MG63 (cell line): ENCODE measurements around the gene ST6GALNAC5. TPM values are rescaled to one million over a fixed set of nuclear protein-coding genes. Genes with fewer than 3 reads are reported as not detected.

Experiments
- DNase-seq: peaks from one replicate; pipeline ENCODE4 v3.0.0-alpha.2; 2020
- H3K27me3 ChIP-seq: fragments of 250-450 bp; sonication (Bioruptor Pico); 2 replicates; pipeline ENCODE4 v1.5.1; 2020; ENCODE audit warnings: mild to moderate bottlenecking, moderate library complexity
- H3K36me3 ChIP-seq: fragments of 250-450 bp; sonication (Bioruptor Pico); 2 replicates; pipeline ENCODE4 v1.5.1; 2020; ENCODE audit warnings: mild to moderate bottlenecking, moderate library complexity
- H3K4me3 ChIP-seq: fragments of 250-450 bp; sonication (Bioruptor Pico); 2 replicates; pipeline ENCODE4 v1.5.1; 2020; ENCODE audit warnings: mild to moderate bottlenecking, moderate library complexity
- H3K9me3 ChIP-seq: fragments of 250-450 bp; sonication (Bioruptor Pico); 2 replicates; pipeline ENCODE4 v1.5.1; 2020; ENCODE audit warnings: mild to moderate bottlenecking, moderate library complexity
- total RNA-seq: library from RNA; depleted of rRNA; stranded (reverse); fragments of >200 nt; shearing (Covaris generic); gene quantifications from 2 replicates; pipeline ENCODE4 v1.2.3, GENCODE V29; 2014; ENCODE audit warnings: low replicate concordance

ST6GALNAC5 gene
- total RNA-seq, 1 experiment from 2014 or later = 0.46 TPM

- no peak for DNase-seq
- Histone ChIP-seq H3K4me3 (no peak overlapping the region), H3K27me3 (no peaks in the 10 kb centered on the region), H3K36me3 (no peaks in the 10 kb centered on the region), H3K9me3 (no peaks in the 10 kb centered on the region)
Observed at GRCh38 chr1:77015748-77016341, 148.6 kb downstream of the ST6GALNAC5 start.

GRCh38 chr1:77016386-77016985, 149.2 kb downstream of the ST6GALNAC5 start:
- no peak for DNase-seq
- no peak overlapping the region for H3K4me3 ChIP-seq
- H3K36me3 ChIP-seq = no peaks in the 10 kb centered on the region
- H3K27me3 ChIP-seq = no peaks in the 10 kb centered on the region
- no peaks in the 10 kb centered on the region for H3K9me3 ChIP-seq

- no peaks in the 10 kb centered on the region for H3K27me3 ChIP-seq
- no peak overlapping the region for H3K4me3 ChIP-seq
- DNase-seq = no peak
- no peaks in the 10 kb centered on the region for H3K36me3 ChIP-seq
- H3K9me3 ChIP-seq = no peaks in the 10 kb centered on the region
Observed at GRCh38 chr1:77018311-77018710, 151.0 kb downstream of the ST6GALNAC5 start.

- DNase-seq = no peak
- Histone ChIP-seq H3K4me3 (no peak overlapping the region), H3K27me3 (no peaks in the 10 kb centered on the region), H3K9me3 (no peaks in the 10 kb centered on the region), H3K36me3 (no peaks in the 10 kb centered on the region)
Observed at GRCh38 chr1:77018761-77019160, 151.5 kb downstream of the ST6GALNAC5 start.

GRCh38 chr1:77021732-77022131, 154.5 kb downstream of the ST6GALNAC5 start:
- Histone ChIP-seq H3K27me3 (no peaks in the 10 kb centered on the region), H3K36me3 (no peaks in the 10 kb centered on the region), H3K9me3 (no peaks in the 10 kb centered on the region), H3K4me3 (no peak overlapping the region)
- DNase-seq = no peak

GRCh38 chr1:77024500-77024899, 157.2 kb downstream of the ST6GALNAC5 start:
- Histone ChIP-seq H3K9me3 (no peaks in the 10 kb centered on the region), H3K27me3 (no peaks in the 10 kb centered on the region)
- DNase-seq = no peak

GRCh38 chr1:77025599-77025998, 158.3 kb downstream of the ST6GALNAC5 start:
- Histone ChIP-seq H3K36me3 (no peaks in the 10 kb centered on the region), H3K4me3 (no peak overlapping the region), H3K9me3 (no peaks in the 10 kb centered on the region), H3K27me3 (no peaks in the 10 kb centered on the region)
- DNase-seq = no peak

More at GRCh38 chr1:77024500-77024899, 157.2 kb downstream of the ST6GALNAC5 start:
- Histone ChIP-seq H3K4me3 (no peak overlapping the region), H3K36me3 (no peaks in the 10 kb centered on the region)

GRCh38 chr1:77026135-77026534, 158.9 kb downstream of the ST6GALNAC5 start:
- no peak for DNase-seq
- Histone ChIP-seq H3K4me3 (no peak overlapping the region), H3K27me3 (no peaks in the 10 kb centered on the region), H3K36me3 (no peaks in the 10 kb centered on the region), H3K9me3 (no peaks in the 10 kb centered on the region)

- Histone ChIP-seq H3K36me3 (no peaks in the 10 kb centered on the region), H3K9me3 (no peaks in the 10 kb centered on the region), H3K4me3 (no peak overlapping the region), H3K27me3 (no peaks in the 10 kb centered on the region)
- no peak for DNase-seq
Observed at GRCh38 chr1:77026640-77027039, 159.4 kb downstream of the ST6GALNAC5 start.

GRCh38 chr1:77027847-77028246, 160.6 kb downstream of the ST6GALNAC5 start:
- no peak overlapping the region for H3K4me3 ChIP-seq
- H3K36me3 ChIP-seq = no peaks in the 10 kb centered on the region
- no peak for DNase-seq
- H3K27me3 ChIP-seq = no peaks in the 10 kb centered on the region
- no peaks in the 10 kb centered on the region for H3K9me3 ChIP-seq

- Histone ChIP-seq H3K27me3 (no peaks in the 10 kb centered on the region), H3K36me3 (no peaks in the 10 kb centered on the region), H3K9me3 (no peaks in the 10 kb centered on the region), H3K4me3 (no peak overlapping the region)
- peak; percentile 57 for DNase-seq
Observed at GRCh38 chr1:77030401-77031105, 163.3 kb downstream of the ST6GALNAC5 start.

- H3K4me3 ChIP-seq = no peak overlapping the region
- no peaks in the 10 kb centered on the region for H3K9me3 ChIP-seq
- H3K36me3 ChIP-seq = no peaks in the 10 kb centered on the region
- peak; percentile 78 for DNase-seq
- no peaks in the 10 kb centered on the region for H3K27me3 ChIP-seq
Observed at GRCh38 chr1:77031106-77031662, 163.9 kb downstream of the ST6GALNAC5 start.

GRCh38 chr1:77036560-77036959, 169.3 kb downstream of the ST6GALNAC5 start:
- H3K27me3 ChIP-seq = no peaks in the 10 kb centered on the region
- H3K9me3 ChIP-seq = no peaks in the 10 kb centered on the region; the same call in 1 of the 2 replicates
- peaks cover 3% of the 10 kb centered on the region; the same call in 1 of the 2 replicates for H3K36me3 ChIP-seq
- DNase-seq = peak; percentile 10
- no peak overlapping the region for H3K4me3 ChIP-seq

GRCh38 chr1:77037038-77037437, 169.8 kb downstream of the ST6GALNAC5 start:
- DNase-seq = no peak
- Histone ChIP-seq H3K4me3 (no peak overlapping the region), H3K9me3 (no peaks in the 10 kb centered on the region; the same call in 1 of the 2 replicates), H3K36me3 (peaks cover 3% of the 10 kb centered on the region; the same call in 1 of the 2 replicates), H3K27me3 (no peaks in the 10 kb centered on the region)

GRCh38 chr1:77038000-77038399, 170.7 kb downstream of the ST6GALNAC5 start:
- H3K36me3 ChIP-seq = peaks cover 3% of the 10 kb centered on the region; the same call in 1 of the 2 replicates
- DNase-seq = peak; percentile 54
- no peaks in the 10 kb centered on the region; the same call in 1 of the 2 replicates for H3K9me3 ChIP-seq
- no peaks in the 10 kb centered on the region for H3K27me3 ChIP-seq
- no peak overlapping the region for H3K4me3 ChIP-seq

GRCh38 chr1:77039111-77039510, 171.8 kb downstream of the ST6GALNAC5 start:
- DNase-seq = no peak
- no peaks in the 10 kb centered on the region; the same call in 1 of the 2 replicates for H3K9me3 ChIP-seq
- H3K27me3 ChIP-seq = no peaks in the 10 kb centered on the region
- H3K36me3 ChIP-seq = peaks cover 3% of the 10 kb centered on the region; the same call in 1 of the 2 replicates
- no peak overlapping the region for H3K4me3 ChIP-seq

GRCh38 chr1:77039739-77040138, 172.5 kb downstream of the ST6GALNAC5 start:
- H3K4me3 ChIP-seq = no peak overlapping the region

More at GRCh38 chr1:77039739-77040138, 172.5 kb downstream of the ST6GALNAC5 start:
- Histone ChIP-seq H3K36me3 (peaks cover 3% of the 10 kb centered on the region; the same call in 1 of the 2 replicates), H3K27me3 (no peaks in the 10 kb centered on the region), H3K9me3 (no peaks in the 10 kb centered on the region; the same call in 1 of the 2 replicates)
- DNase-seq = peak; percentile 94
